IMR-90 (cell line): ENCODE measurements around the gene TBC1D24. TPM values are rescaled to one million over a fixed set of nuclear protein-coding genes. Genes with fewer than 3 reads are reported as not detected.
"Not testable (repeated sequence)": the region's sequence is repeated elsewhere in the genome, so short reads cannot be mapped to it uniquely, and the experiment has no call there.

Experiments
- ATAC-seq: fragments of 200-7000 bp; cut with Tn5 transposase; 2 replicates; pipeline ENCODE4 v1.9.1; 2020; ENCODE audit warnings: low read depth, mild to moderate bottlenecking, moderate library complexity
- BruUV-seq: library from RNA; stranded (reverse); fragments of 400-500 nt; replicated peaks from 2 replicates; lab custom pipeline; 2021; lab: Mats Ljungman, UMichigan
- CTCF ChIA-PET: fragments of 300-600 bp; formaldehyde crosslinking; extraction: SDS; loops from one replicate; lab custom pipeline; 2021; ENCODE audit warnings: antibody characterized with exemption; lab: Yijun Ruan, JAX
- POLR2A ChIA-PET: fragments of 300-600 bp; sonication (Branson Sonifier 250); formaldehyde crosslinking; loops from one replicate; lab custom pipeline; 2022; ENCODE audit warnings: antibody characterized with exemption; ENCODE audit not compliant: unreplicated experiment; lab: Charles Lee
- DNase-seq: peaks from one replicate; pipeline ENCODE4 v3.0.0; 2013
- H2AFZ ChIP-seq: replicated peaks from 2 replicates; pipeline ENCODE3; 2013; ENCODE audit warnings: low read length, mild to moderate bottlenecking; ENCODE audit not compliant: poor library complexity
- H2AK5ac ChIP-seq: 2 replicates; pipeline ENCODE4 v1.6.1; 2013; ENCODE audit warnings: low read depth, low read length, inconsistent platforms
- H2AK9ac ChIP-seq: replicated peaks from 2 replicates; pipeline ENCODE3; 2013; ENCODE audit warnings: mild to moderate bottlenecking, low read depth, low read length, moderate library complexity; ENCODE audit not compliant: poor library complexity
- H2BK120ac ChIP-seq: 2 replicates; pipeline ENCODE4 v1.6.1; 2013; ENCODE audit warnings: low read depth, low read length, inconsistent platforms
- H2BK15ac ChIP-seq: 3 replicates; pipeline ENCODE4 v1.6.1; 2013; ENCODE audit warnings: low read depth, low read length, inconsistent platforms
- H2BK20ac ChIP-seq: 2 replicates; pipeline ENCODE4 v1.6.1; 2013; ENCODE audit warnings: low read depth, mild to moderate bottlenecking, inconsistent platforms, low read length, moderate library complexity
- H2BK5ac ChIP-seq: 2 replicates; pipeline ENCODE4 v1.6.1; 2013; ENCODE audit warnings: mild to moderate bottlenecking, low read depth, low read length, inconsistent platforms; ENCODE audit not compliant: poor library complexity, severe bottlenecking
- H3K14ac ChIP-seq: replicated peaks from 2 replicates; pipeline ENCODE4 v1.6.1; 2013; ENCODE audit warnings: low read depth, low read length, inconsistent platforms
- H3K18ac ChIP-seq: 2 replicates; pipeline ENCODE4 v1.6.1; 2013; ENCODE audit warnings: low read depth, low read length, control low read depth
- H3K23ac ChIP-seq: 2 replicates; pipeline ENCODE4 v1.6.1; 2013; ENCODE audit warnings: low read depth, low read length, inconsistent platforms
- H3K27ac ChIP-seq: 2 replicates; pipeline ENCODE4 v1.5.1; 2013; ENCODE audit warnings: mild to moderate bottlenecking, control low read depth, low read length; ENCODE audit not compliant: insufficient read depth
- H3K27me3 ChIP-seq: 2 replicates; pipeline ENCODE4 v1.6.1; 2013; ENCODE audit warnings: low read length; ENCODE audit not compliant: control insufficient read depth, insufficient read depth
- H3K36me3 ChIP-seq: 2 replicates; pipeline ENCODE4 v1.6.1; 2013; ENCODE audit warnings: low read length, mixed read lengths; ENCODE audit not compliant: control insufficient read depth, insufficient read depth
- H3K4ac ChIP-seq: 2 replicates; pipeline ENCODE4 v1.6.1; 2013; ENCODE audit warnings: low read depth, low read length, inconsistent platforms
- H3K4me1 ChIP-seq: 2 replicates; pipeline ENCODE4 v1.6.1; 2013; ENCODE audit warnings: low read length, mixed read lengths; ENCODE audit not compliant: control insufficient read depth, insufficient read depth
- H3K4me2 ChIP-seq: 2 replicates; pipeline ENCODE4 v1.6.1; 2013; ENCODE audit warnings: low read depth, mild to moderate bottlenecking, control low read depth, low read length, moderate library complexity
- H3K4me3 ChIP-seq: 2 replicates; pipeline ENCODE4 v1.5.1; 2013; ENCODE audit warnings: low read depth, mild to moderate bottlenecking, control low read depth, low read length, moderate library complexity; ENCODE audit not compliant: insufficient read depth
- H3K56ac ChIP-seq: 2 replicates; pipeline ENCODE4 v1.6.1; 2013; ENCODE audit warnings: low read length, inconsistent platforms; ENCODE audit not compliant: insufficient read depth; ENCODE audit errors: extremely low read depth
- H3K79me1 ChIP-seq, 2 experiments: 2 replicates each; pipeline ENCODE4 v1.6.1; 2013; ENCODE audit warnings: low read length in 2 of 2, inconsistent platforms in 1 of 2, low read depth in 1 of 2
- H3K9ac ChIP-seq: 2 replicates; pipeline ENCODE4 v1.6.1; 2013; ENCODE audit warnings: low read depth, low read length, control low read depth
- H3K9me1 ChIP-seq: 2 replicates; pipeline ENCODE4 v1.6.1; 2013; ENCODE audit warnings: low read length, inconsistent platforms; ENCODE audit not compliant: insufficient read depth
- H3K9me3 ChIP-seq: 2 replicates; pipeline ENCODE4 v1.6.1; 2013; ENCODE audit warnings: low read length; ENCODE audit not compliant: control insufficient read depth, insufficient read depth
- H4K20me1 ChIP-seq: 2 replicates; pipeline ENCODE4 v1.6.1; 2013; ENCODE audit warnings: low read length, inconsistent platforms; ENCODE audit not compliant: insufficient read depth
- H4K5ac ChIP-seq: 2 replicates; pipeline ENCODE4 v1.6.1; 2013; ENCODE audit warnings: mild to moderate bottlenecking, low read depth, low read length, control low read depth
- H4K8ac ChIP-seq, 2 experiments: 2 replicates each; pipeline ENCODE4 v1.6.1; 2013; ENCODE audit warnings: low read depth in 2 of 2, low read length in 2 of 2, control low read depth in 1 of 2, inconsistent platforms in 1 of 2
- H4K91ac ChIP-seq: 2 replicates; pipeline ENCODE4 v1.6.1; 2013; ENCODE audit warnings: low read depth, low read length, inconsistent platforms; ENCODE audit not compliant: insufficient read depth
- CEBPB ChIP-seq: IDR thresholded peaks from 2 replicates; pipeline ENCODE4 v1.6.1; 2012; ENCODE audit warnings: low read depth, low read length, improper control_type of control experiment
- WGBS, 2 experiments: methylation state at CpG; one replicate each; pipeline versions ENCODE4 v1.1.5 to v1.1.7; 2013; ENCODE audit warnings: missing lambda C conversion rate in 2 of 2; ENCODE audit not compliant: insufficient read length in 1 of 2; ENCODE audit errors: extremely low coverage in 2 of 2; 5-methylcytosine and 5-hydroxymethylcytosine counted together
- dilution Hi-C: fragments of 300-500 bp; cut with HindIII; formaldehyde crosslinking; loops from one replicate; pipeline ENCODE4 v1.14.3; 2018; ENCODE audit warnings: low sequenced_read_pairs; ENCODE audit not compliant: unreplicated experiment
- in situ Hi-C: fragments of 300-500 bp; cut with MboI; formaldehyde crosslinking; loops from 3 replicates; pipeline ENCODE4 v1.14.3; 2019; ENCODE audit warnings: low sequenced_read_pairs, inconsistent platforms, mixed read lengths
- intact Hi-C: fragments of 100-400 bp; cut with micrococcal nuclease; formaldehyde crosslinking; loops from 2 replicates; pipeline ENCODE4 v1.10.0; 2022
- polyA plus RNA-seq, 3 experiments: library from polyadenylated mRNA; depleted of rRNA; stranded (reverse); fragments of >200 nt; gene quantifications; 2 replicates each; pipeline ENCODE4 v1.2.3, GENCODE V29; 2012; ENCODE audit warnings: low replicate concordance in 1 of 3
- total RNA-seq: library from RNA; depleted of rRNA; stranded (reverse); fragments of >200 nt; gene quantifications from 2 replicates; pipeline ENCODE4 v1.2.3, GENCODE V29; 2012

Gene TBC1D24
- total and polyA plus RNA-seq, 2 of the 4 experiments (the other 2 are of a cell fraction), result 7.5 to 13.4 TPM

DNA sequence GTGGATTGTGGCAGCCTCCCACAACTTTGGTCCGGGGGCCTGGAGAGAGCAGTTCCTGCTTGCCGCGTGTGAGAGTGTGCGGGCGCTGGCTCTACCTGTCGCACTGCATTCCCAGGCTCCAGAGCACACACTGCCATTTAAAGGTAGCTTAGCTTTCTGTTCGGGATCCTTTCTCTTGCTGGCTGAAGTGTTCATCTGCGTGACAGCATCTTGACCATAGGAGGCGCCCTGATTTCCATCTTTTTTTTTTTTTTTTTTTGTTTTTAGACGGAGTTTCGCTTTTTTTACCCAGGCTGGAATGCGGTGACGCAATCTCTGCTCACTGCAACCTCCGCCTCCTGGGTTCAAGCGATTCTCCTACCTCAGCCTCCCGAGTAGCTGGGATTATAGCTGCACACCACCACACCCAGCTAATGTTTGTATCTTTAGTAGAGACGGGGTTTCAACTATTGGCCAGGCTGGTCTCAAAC is 76.5 kb downstream of the TBC1D24 start:
- H3K4ac ChIP-seq, DNase-seq, H3K23ac ChIP-seq, H4K20me1 ChIP-seq, H3K56ac ChIP-seq, H3K36me3 ChIP-seq, H3K18ac ChIP-seq, H2BK15ac ChIP-seq, H3K4me3 ChIP-seq, H3K4me1 ChIP-seq, H3K9ac ChIP-seq, ATAC-seq, H3K9me3 ChIP-seq, in situ Hi-C loops, H3K9me1 ChIP-seq, H2AFZ ChIP-seq, H4K91ac ChIP-seq, H3K4me2 ChIP-seq, H2AK9ac ChIP-seq, BruUV-seq, H4K5ac ChIP-seq, H3K14ac ChIP-seq, dilution Hi-C loops, POLR2A ChIA-PET, H2BK20ac ChIP-seq, H3K27ac ChIP-seq, H2AK5ac ChIP-seq, H3K79me1 ChIP-seq, H2BK120ac ChIP-seq, H3K27me3 ChIP-seq, intact Hi-C loops, H2BK5ac ChIP-seq: not testable (repeated sequence)
- peak; percentile 79 for TF ChIP-seq CEBPB
- WGBS, 2 experiments, result 100% methylated on average over 1 of the region's 17 CpGs; no CpG with 5 or more reads in 1 of the 2 experiments
- CTCF ChIA-PET, result interaction anchor here (0.6 to 0.7 kb wide), 3 partner anchors 44 to 324 kb away, joined by 4 to 5 read pairs (median 5); no protein-coding TSS in a partner anchor
- H4K8ac ChIP-seq, result 0 out of 4 replicates have a peak overlapping the region, but pooled peaks of 1 of the 2 experiments have one; percentile 16

DNA sequence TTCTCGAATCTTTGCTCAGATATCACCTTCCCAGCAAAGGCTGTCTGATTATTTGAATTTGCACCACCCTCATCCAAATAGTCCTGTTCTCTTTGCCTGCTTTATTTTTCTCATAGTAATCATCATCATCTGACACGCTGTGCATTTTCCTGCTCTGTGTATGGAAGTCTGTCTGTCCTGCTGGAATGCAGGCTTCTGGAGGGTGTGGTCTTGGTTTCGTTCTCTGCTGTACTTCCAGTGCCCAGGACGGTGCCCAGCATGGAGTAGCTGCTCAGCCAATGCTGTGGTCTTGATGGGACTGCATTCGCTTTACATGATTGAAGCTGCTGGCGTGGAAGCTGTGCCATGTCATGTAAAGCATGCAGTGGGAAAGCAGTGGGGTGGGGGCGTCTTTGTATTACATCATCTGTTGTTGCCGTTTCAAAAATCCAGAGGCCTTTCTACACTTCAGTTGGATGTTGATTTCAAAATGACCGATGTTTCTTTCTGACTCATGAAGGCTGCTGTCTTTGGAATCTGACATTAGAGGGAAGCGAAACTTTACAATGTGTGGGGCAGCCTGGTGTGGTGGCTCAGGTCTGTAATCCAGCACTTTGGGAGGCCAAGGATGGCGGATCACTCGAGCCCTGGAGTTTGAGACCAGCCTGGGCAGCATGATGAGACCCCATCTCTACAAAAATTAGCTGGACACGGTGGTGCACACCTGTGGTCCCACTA is 79.9 kb downstream of the TBC1D24 start:
- in situ Hi-C loops, H3K9me1 ChIP-seq, H2BK120ac ChIP-seq, H3K4me1 ChIP-seq, H3K4ac ChIP-seq, DNase-seq, H3K9me3 ChIP-seq, H4K5ac ChIP-seq, H3K27ac ChIP-seq, H3K9ac ChIP-seq, H3K27me3 ChIP-seq, H2BK5ac ChIP-seq, H3K4me3 ChIP-seq, H3K18ac ChIP-seq, H2BK20ac ChIP-seq, H2AFZ ChIP-seq, H4K91ac ChIP-seq, H3K56ac ChIP-seq, H3K23ac ChIP-seq, H2AK9ac ChIP-seq, POLR2A ChIA-PET, H3K79me1 ChIP-seq, H2BK15ac ChIP-seq, H4K8ac ChIP-seq, CTCF ChIA-PET, H3K4me2 ChIP-seq, H3K14ac ChIP-seq, H3K36me3 ChIP-seq, intact Hi-C loops, H2AK5ac ChIP-seq, dilution Hi-C loops, H4K20me1 ChIP-seq: not testable (repeated sequence)
- BruUV-seq, result TSS peak; percentile 77
- no CpG with 5 or more reads among the region's 13 CpGs for WGBS, 2 experiments
- peak; percentile 74 for ATAC-seq
